HFFc6 (cell line): ENCODE data around the gene CENPC. TPM values are rescaled to one million over a fixed set of nuclear protein-coding genes. Genes with fewer than 3 reads are reported as not detected.
"Not testable (repeated sequence)": the region's sequence is repeated elsewhere in the genome, so short reads cannot be mapped to it uniquely, and the experiment has no call there.

Experiments used
- DNase-seq: peaks from one replicate; pipeline ENCODE4 v3.0.0-alpha.2; 2018
- H3K27ac Mint-ChIP-seq: 2 replicates; pipeline ENCODE4 v1.8.0; 2020; ENCODE audit warnings: mild to moderate bottlenecking, mixed read lengths
- H3K27me3 Mint-ChIP-seq: 2 replicates; pipeline ENCODE4 v1.8.0; 2021; ENCODE audit warnings: mild to moderate bottlenecking, moderate library complexity, mixed read lengths; ENCODE audit not compliant: insufficient read depth
- H3K36me3 Mint-ChIP-seq: 2 replicates; pipeline ENCODE4 v1.8.0; 2021; ENCODE audit warnings: low read depth, mixed read lengths
- H3K4me1 Mint-ChIP-seq: 2 replicates; pipeline ENCODE4 v1.8.0; 2020; ENCODE audit warnings: low read depth, mixed read lengths
- H3K4me3 Mint-ChIP-seq: 2 replicates; pipeline ENCODE4 v1.8.0; 2020; ENCODE audit warnings: mild to moderate bottlenecking, moderate library complexity, mixed read lengths
- H3K9me3 Mint-ChIP-seq: 2 replicates; pipeline ENCODE4 v1.8.0; 2020; ENCODE audit warnings: mild to moderate bottlenecking, mixed read lengths
- CTCF ChIP-seq: fragments of 200-600 bp; sonication (generic); IDR thresholded peaks from 2 replicates; pipeline ENCODE4 v1.5.0; 2021; ENCODE audit warnings: antibody characterized with exemption, mild to moderate bottlenecking
- total RNA-seq, 6 experiments: library from RNA; stranded (reverse); fragmentation: NEBNext Ultra II Directional; extraction: Animal tissue kit (Norgen Biotek cat#: 25700); gene quantifications; 2 replicates in 1 of 6; 3 replicates in 5 of 6; pipeline ENCODE4 v1.2.3, GENCODE V29; 2021

CENPC gene
- total RNA-seq, 6 experiments from 2014 or later = 8.0 to 9.4 (median 9.0) TPM

DNA sequence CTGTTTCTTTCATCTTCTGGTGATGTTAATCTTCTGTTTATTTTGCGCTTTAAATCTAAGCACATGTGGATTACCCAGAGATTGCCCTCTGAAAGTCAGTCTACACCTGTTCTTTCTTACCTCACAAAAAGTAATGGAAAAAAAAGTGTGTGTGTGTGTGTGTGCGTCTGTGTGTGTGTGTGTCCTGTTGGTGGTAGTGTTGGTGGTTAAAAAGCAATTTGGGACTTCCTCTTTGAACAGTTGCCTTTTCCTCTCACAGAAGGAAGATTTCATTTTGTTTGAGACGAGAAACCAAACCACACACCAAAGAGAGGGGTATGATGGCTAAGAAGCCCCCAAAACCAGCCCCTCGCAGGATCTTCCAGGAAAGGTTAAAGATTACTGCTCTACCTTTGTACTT lies 13.2 kb upstream of the CENPC start, which contains the start of gene STAP1:
TSS of gene STAP1 (plus strand) at position 235 of the 400 bp plus-strand sequence. CDS start at position 318, 83 bp downstream.
- Mint-ChIP-seq H3K4me1 (no peaks in the 10 kb centered on the region), H3K4me3 (no peak within 1 kb of the TSS), H3K27ac (no peak within 1 kb of the TSS), H3K9me3 (no peaks in the 10 kb centered on the region), H3K27me3 (peaks cover 7% of the 10 kb centered on the region), H3K36me3 (no peaks in the 10 kb centered on the region)
- DNase-seq = no peak
- no peak for TF ChIP-seq CTCF

GRCh38 chr4:67556436-67556835 lies 11.1 kb upstream of the CENPC start:
- H3K9me3 Mint-ChIP-seq = no peaks in the 10 kb centered on the region
- peaks cover 7% of the 10 kb centered on the region for H3K27me3 Mint-ChIP-seq
- H3K27ac Mint-ChIP-seq = no peak overlapping the region
- no peak overlapping the region for H3K4me3 Mint-ChIP-seq
- H3K4me1 Mint-ChIP-seq = no peaks in the 10 kb centered on the region
- H3K36me3 Mint-ChIP-seq = no peaks in the 10 kb centered on the region
- DNase-seq = no peak
- TF ChIP-seq CTCF = no peak

DNA sequence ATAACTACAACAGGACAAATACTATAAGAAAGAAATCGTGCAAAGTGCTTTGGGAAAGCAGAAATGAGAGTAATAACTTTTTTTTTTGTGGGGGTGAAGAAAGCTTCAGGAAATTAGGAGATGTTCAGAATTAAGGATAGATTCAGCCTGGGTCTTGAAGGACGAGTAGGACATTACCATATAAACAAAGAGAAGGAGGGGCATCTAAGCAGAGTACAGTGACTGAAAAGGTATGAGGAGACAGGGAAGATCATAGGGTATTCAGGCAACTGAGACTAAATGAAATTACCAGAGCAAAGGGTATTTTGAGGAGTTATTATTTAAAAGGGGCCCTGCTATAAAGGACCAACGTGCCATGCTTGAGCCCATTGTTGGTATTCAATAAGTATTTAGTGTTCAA lies 10.1 kb upstream of the CENPC start:
- no peaks in the 10 kb centered on the region for H3K4me1 Mint-ChIP-seq
- H3K27me3 Mint-ChIP-seq = peaks cover 4% of the 10 kb centered on the region
- no peak for DNase-seq
- TF ChIP-seq CTCF = no peak
- no peak overlapping the region for H3K4me3 Mint-ChIP-seq
- no peak overlapping the region for H3K27ac Mint-ChIP-seq
- no peaks in the 10 kb centered on the region for H3K36me3 Mint-ChIP-seq
- H3K9me3 Mint-ChIP-seq = no peaks in the 10 kb centered on the region

GRCh38 chr4:67554096-67554495 lies 8.8 kb upstream of the CENPC start:
- Mint-ChIP-seq H3K27ac (no peak overlapping the region), H3K36me3 (no peaks in the 10 kb centered on the region), H3K4me3 (no peak overlapping the region), H3K27me3 (peaks cover 4% of the 10 kb centered on the region), H3K4me1 (no peaks in the 10 kb centered on the region), H3K9me3 (no peaks in the 10 kb centered on the region)
- no peak for TF ChIP-seq CTCF
- no peak for DNase-seq

DNA sequence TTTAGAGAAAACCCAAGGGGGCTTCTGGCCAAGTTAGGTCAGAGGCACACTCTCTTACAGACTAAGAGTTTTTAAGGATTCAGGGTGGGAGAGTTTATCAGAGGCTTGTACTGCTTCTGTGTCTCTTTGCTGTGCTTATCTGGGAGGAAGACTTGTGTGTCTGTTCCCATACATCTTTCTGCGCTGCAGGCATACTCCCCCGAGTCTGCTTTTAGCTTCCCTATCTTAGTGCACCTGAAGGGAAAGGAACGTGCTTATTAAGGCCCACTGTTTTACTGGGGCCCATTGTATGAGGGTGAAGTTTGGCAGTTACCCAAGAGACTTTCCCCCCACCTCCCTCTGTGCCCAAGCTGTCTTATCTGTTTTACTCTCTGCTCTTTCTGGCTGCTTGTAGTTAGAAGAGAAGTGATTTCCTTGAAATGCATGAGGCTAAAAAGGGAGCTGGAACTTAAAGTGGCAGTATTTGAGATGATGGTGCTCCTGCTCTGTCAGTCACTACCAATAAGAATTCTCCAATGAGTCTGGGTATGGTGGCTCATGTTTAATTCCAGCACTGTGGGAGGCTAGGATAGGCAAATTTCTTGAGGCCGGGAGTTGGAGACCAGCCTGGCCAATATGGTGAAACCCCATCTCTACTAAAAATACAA lies 7.0 kb upstream of the CENPC start:
- not testable (repeated sequence) for H3K27me3 Mint-ChIP-seq, DNase-seq, H3K9me3 Mint-ChIP-seq, H3K27ac Mint-ChIP-seq, H3K36me3 Mint-ChIP-seq, H3K4me3 Mint-ChIP-seq, H3K4me1 Mint-ChIP-seq

DNA sequence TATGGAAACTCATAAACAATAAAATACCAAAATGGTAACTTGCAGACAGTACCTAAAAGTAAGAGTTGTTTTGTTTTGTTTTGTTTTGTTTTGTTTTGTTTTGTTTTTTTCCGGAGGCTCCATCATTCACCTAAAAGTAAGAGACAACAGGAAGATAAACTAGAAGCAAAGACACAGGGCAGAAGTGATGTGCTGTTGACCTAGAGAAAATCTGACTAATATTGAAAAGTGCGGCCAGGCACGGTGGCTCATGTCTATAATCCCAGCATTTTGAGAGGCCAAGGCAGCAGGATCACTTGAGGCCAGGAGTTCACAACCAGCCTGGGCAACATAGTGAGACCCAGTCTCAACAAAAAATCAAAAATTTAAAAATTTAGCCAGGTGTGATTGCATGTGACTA lies 5.6 kb upstream of the CENPC start:
- H3K4me1 Mint-ChIP-seq = no peaks in the 10 kb centered on the region
- H3K27ac Mint-ChIP-seq = no peak overlapping the region

More for the DNA sequence above, 5.6 kb upstream of the CENPC start:
- H3K27me3 Mint-ChIP-seq = peaks cover 4% of the 10 kb centered on the region
- H3K36me3 Mint-ChIP-seq = no peaks in the 10 kb centered on the region
- no peak for DNase-seq
- no peak overlapping the region for H3K4me3 Mint-ChIP-seq
- TF ChIP-seq CTCF = no peak
- no peaks in the 10 kb centered on the region for H3K9me3 Mint-ChIP-seq
